Karpas-422 (cell line): ENCODE measurements around the gene NLRP3. TPM values are rescaled to one million over a fixed set of nuclear protein-coding genes. Genes with fewer than 3 reads are reported as not detected.

Experiments
- DNase-seq: peaks from one replicate; pipeline ENCODE4 v3.0.0-alpha.2; 2015
- H2AFZ ChIP-seq: fragments of 200-600 bp; sonication (generic); 2 replicates; pipeline ENCODE4 v1.6.1; 2014; ENCODE audit warnings: antibody characterized with exemption, low read length, mixed read lengths
- H3K27ac ChIP-seq: fragments of 200-600 bp; sonication (generic); 2 replicates; pipeline ENCODE4 v1.5.1; 2014; ENCODE audit warnings: mild to moderate bottlenecking, low read length, moderate library complexity
- H3K27me3 ChIP-seq: fragments of 200-600 bp; sonication (generic); 2 replicates; pipeline ENCODE4 v1.6.1; 2014; ENCODE audit warnings: low read length, mixed read lengths
- H3K36me3 ChIP-seq: fragments of 200-600 bp; sonication (generic); 2 replicates; pipeline ENCODE4 v1.6.1; 2014; ENCODE audit warnings: low read length, mixed read lengths; ENCODE audit not compliant: insufficient read depth
- H3K4me1 ChIP-seq: fragments of 200-600 bp; sonication (generic); 2 replicates; pipeline ENCODE4 v1.6.1; 2014; ENCODE audit warnings: mild to moderate bottlenecking, low read length, mixed read lengths
- H3K4me2 ChIP-seq: fragments of 200-600 bp; sonication (generic); 2 replicates; pipeline ENCODE4 v1.6.1; 2014; ENCODE audit warnings: low read length, low read depth, mild to moderate bottlenecking; ENCODE audit not compliant: poor library complexity, severe bottlenecking
- H3K4me3 ChIP-seq: fragments of 200-600 bp; sonication (generic); 2 replicates; pipeline ENCODE4 v1.5.1; 2014; ENCODE audit warnings: mild to moderate bottlenecking, antibody characterized with exemption, low read length, mixed read lengths
- H3K79me2 ChIP-seq: fragments of 200-600 bp; sonication (generic); 2 replicates; pipeline ENCODE4 v1.6.1; 2014; ENCODE audit warnings: mild to moderate bottlenecking, low read length, mixed read lengths
- H3K9ac ChIP-seq: fragments of 200-600 bp; sonication (generic); 2 replicates; pipeline ENCODE4 v1.6.0; 2014; ENCODE audit warnings: low read length
- H3K9me2 ChIP-seq: fragments of 200-600 bp; sonication (generic), shearing (Covaris generic); replicated peaks from 2 replicates; pipeline ENCODE4 v1.6.0; 2014; ENCODE audit warnings: mild to moderate bottlenecking, low read length, moderate library complexity; ENCODE audit not compliant: insufficient read depth
- H3K9me3 ChIP-seq: fragments of 300-700, 200-600 bp; sonication (generic); 2 replicates; pipeline ENCODE4 v1.6.1; 2014; ENCODE audit warnings: low read length, mixed read lengths
- H4K20me1 ChIP-seq: fragments of 200-600 bp; sonication (generic); 2 replicates; pipeline ENCODE4 v1.6.1; 2014; ENCODE audit warnings: mild to moderate bottlenecking, antibody characterized with exemption, low read length, low read depth; ENCODE audit not compliant: insufficient read depth
- total RNA-seq: library from RNA; depleted of rRNA; stranded (reverse); fragments of >200 nt; shearing (Covaris generic); gene quantifications from 2 replicates; pipeline ENCODE4 v1.2.3, GENCODE V29; 2014; ENCODE audit warnings: low replicate concordance; rRNA removed

The NLRP3 gene
- total RNA-seq, 1 experiment from 2014 or later = not detected

DNA sequence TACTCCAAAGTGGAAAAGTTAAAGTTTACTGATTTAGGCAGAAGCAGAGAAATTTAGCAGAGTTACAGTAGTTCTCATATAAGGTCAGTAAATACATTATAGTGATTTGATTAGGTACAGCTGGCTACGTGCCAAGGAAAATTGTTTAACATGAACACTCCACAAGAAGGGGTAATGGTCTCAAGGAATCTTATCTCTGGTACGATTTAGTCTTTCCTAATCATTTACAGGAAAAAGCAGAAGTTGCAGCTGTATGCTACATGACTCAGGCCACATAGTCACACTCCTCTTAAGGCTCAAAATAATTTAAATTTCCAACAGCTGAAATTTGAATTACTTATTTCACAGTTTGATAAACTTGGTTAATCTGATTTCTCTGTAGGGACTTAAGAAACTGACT lies 78.8 kb downstream of the NLRP3 start:
- Histone ChIP-seq H3K9me2 (no peaks in the 10 kb centered on the region), H3K36me3 (no peaks in the 10 kb centered on the region), H3K27me3 (no peaks in the 10 kb centered on the region), H3K9ac (no peak overlapping the region), H2AFZ (no peak overlapping the region), H3K4me2 (no peak overlapping the region), H3K4me3 (no peak overlapping the region), H3K4me1 (no peaks in the 10 kb centered on the region), H3K27ac (no peak overlapping the region), H4K20me1 (no peaks in the 10 kb centered on the region), H3K9me3 (no peaks in the 10 kb centered on the region), H3K79me2 (no peaks in the 10 kb centered on the region)
- no peak for DNase-seq

DNA sequence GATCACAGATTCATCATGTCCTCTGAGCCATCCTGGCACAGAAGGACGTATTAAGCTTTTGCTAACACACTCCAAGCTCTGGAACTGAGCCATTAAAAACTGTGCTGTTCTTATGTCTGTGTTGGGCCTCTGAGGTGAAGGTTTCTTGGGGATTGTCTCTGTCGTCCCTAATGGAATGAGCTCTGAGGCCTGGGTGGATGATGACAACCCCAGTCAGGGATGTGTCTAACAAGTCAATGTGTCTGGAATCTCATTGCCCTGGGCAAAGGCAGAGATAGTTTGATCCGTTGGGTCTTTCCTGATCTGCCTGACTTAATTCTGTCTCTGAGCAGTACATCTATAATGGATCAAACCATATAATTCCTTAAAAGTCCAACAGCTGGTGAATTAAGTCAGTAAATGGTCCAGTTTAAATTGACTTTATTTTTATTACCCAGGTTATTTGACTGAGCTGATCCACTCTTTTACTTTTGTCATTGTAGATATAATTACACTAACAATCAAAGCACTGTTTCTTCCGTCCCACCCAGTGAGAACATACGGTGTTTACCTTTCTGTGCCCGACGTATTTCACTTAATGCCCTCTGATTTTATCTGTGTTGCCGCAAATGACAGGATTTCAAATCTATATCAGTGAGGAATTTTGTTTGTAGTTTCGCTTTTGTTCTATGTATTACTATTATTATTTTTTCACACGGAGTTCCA lies 80.8 kb downstream of the NLRP3 start:
- no peak overlapping the region for H3K27ac ChIP-seq
- H3K79me2 ChIP-seq = no peaks in the 10 kb centered on the region
- H3K9me3 ChIP-seq = no peaks in the 10 kb centered on the region
- no peaks in the 10 kb centered on the region for H3K27me3 ChIP-seq
- H2AFZ ChIP-seq = no peak overlapping the region
- no peaks in the 10 kb centered on the region for H3K36me3 ChIP-seq
- no peaks in the 10 kb centered on the region for H3K9me2 ChIP-seq
- H3K4me3 ChIP-seq = no peak overlapping the region
- H3K4me1 ChIP-seq = no peaks in the 10 kb centered on the region
- H3K9ac ChIP-seq = no peak overlapping the region
- no peak overlapping the region for H3K4me2 ChIP-seq
- H4K20me1 ChIP-seq = no peaks in the 10 kb centered on the region
- no peak for DNase-seq

Other genes with a start within 250 kb of the NLRP3 start
- 46.0 and 75.6 TPM in 2 replicates for gene ZNF124, start 244.2 kb upstream of the NLRP3 start, total RNA-seq
- not detected in 2 replicates for gene VN1R5, start 160.1 kb upstream of the NLRP3 start, total RNA-seq
- 28.6 and 75.1 TPM in 2 replicates for gene ZNF496, start 84.3 kb upstream of the NLRP3 start, total RNA-seq
- not detected in 2 replicates for gene OR2B11, start 41.9 kb downstream of the NLRP3 start, total RNA-seq
- not detected in 2 replicates for gene OR2C3, start 120.3 kb downstream of the NLRP3 start, total RNA-seq
- not detected in 2 replicates for gene GCSAML, start 133.0 kb downstream of the NLRP3 start, total RNA-seq
- not detected in 2 replicates for gene OR2G2, start 172.2 kb downstream of the NLRP3 start, total RNA-seq
- not detected in 2 replicates for gene OR2G3, start 189.4 kb downstream of the NLRP3 start, total RNA-seq